ENCODE results near the gene ZNF385B. TPM values are rescaled to one million over a fixed set of nuclear protein-coding genes. Genes with fewer than 3 reads are reported as not detected.

Gene ZNF385B
- total RNA-seq, 1 donor from 2014 or later = 35.8 TPM

- Histone ChIP-seq H3K4me3 (no peak overlapping the region), H3F3A (ENCODE audit: low read depth) (no peaks in the 10 kb centered on the region), H3K36me3 (peaks cover 22% of the 10 kb centered on the region), H3K4me1 (no peaks in the 10 kb centered on the region), H4K20me1 (ENCODE audit: low read depth) (no peaks in the 10 kb centered on the region), H3K9ac (no peak overlapping the region), H3K4me2 (no peak overlapping the region), H2AFZ (replicated peaks) (no peak overlapping the region), H3K27ac (no peak overlapping the region), H3K79me2 (ENCODE audit: low read depth) (no peaks in the 10 kb centered on the region), H3K27me3 (no peaks in the 10 kb centered on the region), H3K9me3 (ENCODE audit: low read depth) (peaks cover 12% of the 10 kb centered on the region)
- no peak for TF ChIP-seq EZH2phosphoT487 (IDR thresholded peaks at IDR 0.05)
- no peak for TF ChIP-seq EZH2 (IDR thresholded peaks at IDR 0.05)
- TF ChIP-seq CTCF (IDR thresholded peaks at IDR 0.05) = no peak
- no peak for DNase-seq (ENCODE audit: low spot score)
- H3K27me3 Mint-ChIP-seq (ENCODE audit: insufficient read depth, low read depth) = no peaks in the 10 kb centered on the region
- H3K4me1 Mint-ChIP-seq = no peaks in the 10 kb centered on the region
- H3K9me3 Mint-ChIP-seq = peaks cover 2% of the 10 kb centered on the region
- no peak overlapping the region for H3K27ac Mint-ChIP-seq
- H3K36me3 Mint-ChIP-seq = no peaks in the 10 kb centered on the region
- no peak overlapping the region for H3K4me3 Mint-ChIP-seq
Observed at GRCh38 chr2:179765666-179766065, 95.7 kb downstream of the ZNF385B start.

- no peak for TF ChIP-seq CTCF (IDR thresholded peaks at IDR 0.05)
- no peak for TF ChIP-seq EZH2 (IDR thresholded peaks at IDR 0.05)
- TF ChIP-seq EZH2phosphoT487 (IDR thresholded peaks at IDR 0.05) = no peak
- Mint-ChIP-seq H3K4me3 (no peak overlapping the region), H3K9me3 (peaks cover 2% of the 10 kb centered on the region), H3K27me3 (ENCODE audit: insufficient read depth, low read depth) (no peaks in the 10 kb centered on the region), H3K36me3 (no peaks in the 10 kb centered on the region), H3K27ac (no peak overlapping the region), H3K4me1 (no peaks in the 10 kb centered on the region)
- H3K4me1 ChIP-seq = no peaks in the 10 kb centered on the region
- H3K9ac ChIP-seq = no peak overlapping the region
- no peaks in the 10 kb centered on the region for H3K79me2 ChIP-seq (ENCODE audit: low read depth)
- no peaks in the 10 kb centered on the region for H3K27me3 ChIP-seq
- no peak overlapping the region for H2AFZ ChIP-seq (replicated peaks)
- H4K20me1 ChIP-seq (ENCODE audit: low read depth) = no peaks in the 10 kb centered on the region
- no peak overlapping the region for H3K4me3 ChIP-seq
- H3K9me3 ChIP-seq (ENCODE audit: low read depth) = peaks cover 15% of the 10 kb centered on the region
- H3K4me2 ChIP-seq = no peak overlapping the region
- no peak for DNase-seq (ENCODE audit: low spot score)
- no peak overlapping the region for H3K27ac ChIP-seq
- no peaks in the 10 kb centered on the region for H3F3A ChIP-seq (ENCODE audit: low read depth)
- peaks cover 23% of the 10 kb centered on the region for H3K36me3 ChIP-seq
Observed at GRCh38 chr2:179764710-179765109, 96.7 kb downstream of the ZNF385B start.

GRCh38 chr2:179758636-179759035 lies 102.8 kb downstream of the ZNF385B start:
- Mint-ChIP-seq H3K27me3 (ENCODE audit: insufficient read depth, low read depth) (no peaks in the 10 kb centered on the region), H3K36me3 (no peaks in the 10 kb centered on the region), H3K4me1 (no peaks in the 10 kb centered on the region), H3K9me3 (peaks cover 2% of the 10 kb centered on the region), H3K27ac (no peak overlapping the region), H3K4me3 (no peak overlapping the region)
- TF ChIP-seq EZH2 (IDR thresholded peaks at IDR 0.05) (no peak), EZH2phosphoT487 (IDR thresholded peaks at IDR 0.05) (no peak), CTCF (IDR thresholded peaks at IDR 0.05) (no peak)
- no peaks in the 10 kb centered on the region for H3K27me3 ChIP-seq
- H3K36me3 ChIP-seq = peaks cover 35% of the 10 kb centered on the region
- no peak overlapping the region for H2AFZ ChIP-seq (replicated peaks)
- H3K9ac ChIP-seq = no peak overlapping the region
- no peaks in the 10 kb centered on the region for H3K4me1 ChIP-seq
- H3K9me3 ChIP-seq (ENCODE audit: low read depth) = peaks cover 31% of the 10 kb centered on the region
- no peak for DNase-seq (ENCODE audit: low spot score)
- no peak overlapping the region for H3K4me3 ChIP-seq
- H3K27ac ChIP-seq = no peak overlapping the region
- no peaks in the 10 kb centered on the region for H4K20me1 ChIP-seq (ENCODE audit: low read depth)
- no peaks in the 10 kb centered on the region for H3F3A ChIP-seq (ENCODE audit: low read depth)
- H3K79me2 ChIP-seq (ENCODE audit: low read depth) = no peaks in the 10 kb centered on the region
- no peak overlapping the region for H3K4me2 ChIP-seq

Data from neural progenitor cell (in vitro differentiated cells).